Right lobe of liver (tissue), 6 donors: ENCODE measurements around the gene ARPC2. TPM values are rescaled to one million over a fixed set of nuclear protein-coding genes. Genes with fewer than 3 reads are reported as not detected.

Source experiments
- ATAC-seq, 4 donors: fragments of 200-7000 bp; cut with Tn5 transposase; one replicate each; pipeline ENCODE4 v1.9.1; 2020; ENCODE audit warnings: mild to moderate bottlenecking in 4 of 4, moderate library complexity in 4 of 4
- DNase-seq, 3 donors: peaks; one replicate each; pipeline ENCODE4 v3.0.0-alpha.2; 2020
- H3K27ac ChIP-seq, 3 donors: fragments of 200-600 bp; one replicate each; pipeline ENCODE4 v1.8.0; 2022
- H3K27me3 ChIP-seq, 2 donors: fragments of 200-600 bp; one replicate each; pipeline ENCODE4 v1.8.0; 2022
- H3K36me3 ChIP-seq, 4 donors: fragments of 200-600 bp; sonication (generic) in 1 of 4; one replicate each; pipeline versions ENCODE4 v1.5.1 to v1.8.0; 2017 to 2022; ENCODE audit warnings: control low read depth in 1 of 4
- H3K4me1 ChIP-seq, 4 donors: fragments of 200-600 bp; sonication (generic) in 1 of 4; one replicate each; pipeline versions ENCODE4 v1.5.1 to v1.8.0; 2017 to 2022; ENCODE audit warnings: control low read depth in 1 of 4
- H3K4me3 ChIP-seq, 3 donors: fragments of 200-600 bp; one replicate each; pipeline ENCODE4 v1.8.0; 2022
- H3K9me3 ChIP-seq, 4 donors: fragments of 200-600 bp; sonication (generic) in 1 of 4; one replicate each; pipeline versions ENCODE4 v1.5.1 to v1.8.0; 2017 to 2022; ENCODE audit warnings: control low read depth in 1 of 4
- CTCF ChIP-seq, 4 donors: fragments of 200-600 bp in 3 of 4; fragments of 450-650 bp in 1 of 4; IDR thresholded peaks; one replicate each; pipeline versions ENCODE4 v1.5.1 to v1.8.0; 2016 to 2022; ENCODE audit warnings: antibody characterized with exemption in 4 of 4, mild to moderate bottlenecking in 2 of 4
- POLR2A ChIP-seq: fragments of 450-650 bp; IDR thresholded peaks from one replicate; pipeline ENCODE4 v1.6.1; 2017; ENCODE audit warnings: antibody characterized with exemption, mild to moderate bottlenecking
- WGBS: methylation state at CpG from one replicate; pipeline ENCODE4 v1.1.6; 2018; ENCODE audit warnings: low coverage, low lambda C conversion rate; ENCODE audit not compliant: insufficient coverage; ENCODE audit errors: missing lambda C conversion rate; 5-methylcytosine and 5-hydroxymethylcytosine counted together
- intact Hi-C, 2 donors: fragments of 100-400 bp; cut with DNase I; formaldehyde crosslinking; loops; one replicate each; pipeline versions ENCODE4 v1.11.2 to v1.14.1; 2022
- microRNA-seq, 2 donors: library from miRNA; unstranded; fragments of <30 nt; microRNA quantifications; one replicate each; pipeline ENCODE4, GENCODE V29; 2019 to 2020
- total RNA-seq, 6 experiments: library from RNA; depleted of rRNA in 2 of 6; stranded (reverse); fragments of >200 nt in 2 of 6; fragmentation: NEBNext Ultra II Directional in 3 of 6; extraction: Animal tissue kit (Norgen Biotek cat#: 25700) in 3 of 6; gene quantifications; one replicate each; pipeline versions ENCODE4 v1.1.0 to v1.2.4, GENCODE V29; 2016 to 2023
- donor health status: DM: no; HTN: yes; CAD: no.
- donor health status: DM: no; HTN: no; CAD: no.
- donor health status: DM: no; HTN: no; CAD: no.
- donor health status: DM: no; HTN: yes; CAD: no.
- donor health status: DM: no; HTN: yes; CAD: no.

Gene ARPC2
- total RNA-seq, 6 experiments from 2014 or later: 54.9 to 110 (median 78.1) TPM

- no peaks in the 10 kb centered on the region for H3K9me3 ChIP-seq
- no peak overlapping the region for H3K4me3 ChIP-seq
- H3K27ac ChIP-seq: peak overlapping the region in 1 of 3 donors; percentile 31
- H3K4me1 ChIP-seq: peaks cover 0 to 33% (median 19%) of the 10 kb centered on the region in 4 donors
- intact Hi-C loops: no loop called here
- DNase-seq: no peak
- WGBS: 17% methylated on average over 6 of the region's 7 CpGs
- no peaks in the 10 kb centered on the region for H3K27me3 ChIP-seq
- H3K36me3 ChIP-seq: no peaks in the 10 kb centered on the region
- no peak for ATAC-seq
- peak in 1 of 4 donors; percentile 18 for TF ChIP-seq CTCF (IDR thresholded peaks at IDR 0.05)
- TF ChIP-seq POLR2A: no peak
These were observed 79.9 kb downstream of the ARPC2 start for GRCh38 chr2:218296847-218297246.

GRCh38 chr2:218298314-218298875 is 81.4 kb downstream of the ARPC2 start:
- Histone ChIP-seq H3K9me3 (no peaks in the 10 kb centered on the region), H3K4me1 (peaks cover 0 to 25% (median 15%) of the 10 kb centered on the region in 4 donors), H3K36me3 (no peaks in the 10 kb centered on the region), H3K4me3 (no peak overlapping the region), H3K27ac (peak overlapping the region in 1 of 3 donors; percentile 40), H3K27me3 (no peaks in the 10 kb centered on the region)
- WGBS: 58% methylated on average over 6 of the region's 6 CpGs
- no peak for ATAC-seq
- intact Hi-C loops: no loop called here
- TF ChIP-seq CTCF (IDR thresholded peaks at IDR 0.05) (no peak), POLR2A (no peak)
- DNase-seq: no peak

GRCh38 chr2:218300141-218300540 is 83.2 kb downstream of the ARPC2 start:
- Histone ChIP-seq H3K4me3 (no peak overlapping the region), H3K36me3 (no peaks in the 10 kb centered on the region), H3K27me3 (no peaks in the 10 kb centered on the region), H3K9me3 (no peaks in the 10 kb centered on the region), H3K27ac (no peak overlapping the region), H3K4me1 (peaks cover 0 to 14% (median 6%) of the 10 kb centered on the region in 4 donors)
- intact Hi-C loops: loop anchor here (5.0 to 10.0 kb wide), 3 partner anchors 55 to 95 kb away; partner anchors contain the start of genes CATIP (in 2 of the 2) and CTDSP1 (in 1 of the 2)
- ATAC-seq (no peak), DNase-seq (no peak)
- 69% methylated on average over 4 of the region's 4 CpGs for WGBS
- TF ChIP-seq POLR2A: no peak
- TF ChIP-seq CTCF (IDR thresholded peaks at IDR 0.05): no peak

GRCh38 chr2:218301176-218301819 is 84.3 kb downstream of the ARPC2 start:
- Histone ChIP-seq H3K36me3 (no peaks in the 10 kb centered on the region), H3K27me3 (no peaks in the 10 kb centered on the region), H3K4me1 (peaks cover 0 to 23% (median 10%) of the 10 kb centered on the region in 4 donors), H3K4me3 (no peak overlapping the region), H3K9me3 (no peaks in the 10 kb centered on the region), H3K27ac (no peak overlapping the region)
- TF ChIP-seq POLR2A (no peak), CTCF (IDR thresholded peaks at IDR 0.05) (peak; percentile 96 to 97 (median 96))
- DNase-seq (peak; percentile 68 to 87 (median 78)), ATAC-seq (peak; percentile 85 to 93 (median 87))
- 5% methylated on average over 9 of the region's 9 CpGs for WGBS
- intact Hi-C loops: loop anchor here (5.0 to 10.0 kb wide), 3 partner anchors 54 to 94 kb away; partner anchors contain the start of genes CATIP (in 2 of the 2) and CTDSP1 (in 1 of the 2)

Small RNA genes lying within 50 kb of the gene (microRNA-seq; reads per million reads assigned to microRNA genes)
- 4.9 to 7.7 reads per million in 2 donors for gene MIR6513

Other genes with a start within 250 kb of the ARPC2 start
- 100 to 1,000 TPM in 3 of 6 experiments, 10 to 100 TPM in 3; 68.4 to 209 (median 99.2) TPM for gene TNS1, start 214.2 kb upstream of the ARPC2 start, total RNA-seq
- under 1 TPM in 3 of 6 experiments, not detected in 3; 0.11 to 0.55 (median 0.23) TPM for gene RUFY4, start 147.9 kb upstream of the ARPC2 start, total RNA-seq
- 1 to 10 TPM in 4 of 6 experiments, under 1 TPM in 2; 0.81 to 2.6 (median 1.2) TPM for gene CXCR2, start 91.2 kb upstream of the ARPC2 start, total RNA-seq
- 1 to 10 TPM in 2 of 6 experiments, under 1 TPM in 4; 0.40 to 1.6 (median 0.74) TPM for gene CXCR1, start 50.2 kb upstream of the ARPC2 start, total RNA-seq
- gene GPBAR1, start 43.8 kb downstream of the ARPC2 start, total RNA-seq: 1 to 10 TPM in 2 of 6 experiments, under 1 TPM in 4; 0.56 to 3.2 (median 0.94) TPM
- 10 to 100 TPM; 40.0 to 99.5 (median 45.2) TPM for gene AAMP, start 52.9 kb downstream of the ARPC2 start, total RNA-seq
- gene PNKD, start 53.3 kb downstream of the ARPC2 start, total RNA-seq: 100 to 1,000 TPM in 4 of 6 experiments, 10 to 100 TPM in 2; 78.5 to 137 (median 115) TPM
- 100 to 1,000 TPM; 101 to 160 (median 126) TPM for gene TMBIM1, start 75.3 kb downstream of the ARPC2 start, total RNA-seq
- gene CATIP, start 139.7 kb downstream of the ARPC2 start, total RNA-seq: not detected
- 10 to 100 TPM in 3 of 6 experiments, 1 to 10 TPM in 3; 4.2 to 13.2 (median 11.0) TPM for gene SLC11A1, start 165.1 kb downstream of the ARPC2 start, total RNA-seq
- gene CTDSP1, start 182.7 kb downstream of the ARPC2 start, total RNA-seq: 10 to 100 TPM; 55.1 to 95.9 (median 75.6) TPM
- 100 to 1,000 TPM in 1 of 6 experiments, 10 to 100 TPM in 2, 1 to 10 TPM in 3; 2.1 to 118 (median 19.1) TPM for gene VIL1, start 201.9 kb downstream of the ARPC2 start, total RNA-seq